IMR-90 (cell line): Measurements from ENCODE around the gene CSN1S1. TPM values are rescaled to one million over a fixed set of nuclear protein-coding genes. Genes with fewer than 3 reads are reported as not detected.

ENCODE experiments used
- ATAC-seq: fragments of 200-7000 bp; cut with Tn5 transposase; 2 replicates; pipeline ENCODE4 v1.9.1; 2020; ENCODE audit warnings: low read depth, mild to moderate bottlenecking, moderate library complexity
- BruUV-seq: library from RNA; stranded (reverse); fragments of 400-500 nt; replicated peaks from 2 replicates; lab custom pipeline; 2021; lab: Mats Ljungman, UMichigan
- CTCF ChIA-PET: fragments of 300-600 bp; formaldehyde crosslinking; extraction: SDS; loops from one replicate; lab custom pipeline; 2021; ENCODE audit warnings: antibody characterized with exemption; lab: Yijun Ruan, JAX
- POLR2A ChIA-PET: fragments of 300-600 bp; sonication (Branson Sonifier 250); formaldehyde crosslinking; loops from one replicate; lab custom pipeline; 2022; ENCODE audit warnings: antibody characterized with exemption; ENCODE audit not compliant: unreplicated experiment; lab: Charles Lee
- DNase-seq: peaks from one replicate; pipeline ENCODE4 v3.0.0; 2013
- H2AFZ ChIP-seq: replicated peaks from 2 replicates; pipeline ENCODE3; 2013; ENCODE audit warnings: low read length, mild to moderate bottlenecking; ENCODE audit not compliant: poor library complexity
- H2AK5ac ChIP-seq: 2 replicates; pipeline ENCODE4 v1.6.1; 2013; ENCODE audit warnings: low read depth, low read length, inconsistent platforms
- H2AK9ac ChIP-seq: replicated peaks from 2 replicates; pipeline ENCODE3; 2013; ENCODE audit warnings: mild to moderate bottlenecking, low read depth, low read length, moderate library complexity; ENCODE audit not compliant: poor library complexity
- H2BK120ac ChIP-seq: 2 replicates; pipeline ENCODE4 v1.6.1; 2013; ENCODE audit warnings: low read depth, low read length, inconsistent platforms
- H2BK15ac ChIP-seq: 3 replicates; pipeline ENCODE4 v1.6.1; 2013; ENCODE audit warnings: low read depth, low read length, inconsistent platforms
- H2BK20ac ChIP-seq: 2 replicates; pipeline ENCODE4 v1.6.1; 2013; ENCODE audit warnings: low read depth, mild to moderate bottlenecking, inconsistent platforms, low read length, moderate library complexity
- H2BK5ac ChIP-seq: 2 replicates; pipeline ENCODE4 v1.6.1; 2013; ENCODE audit warnings: mild to moderate bottlenecking, low read depth, low read length, inconsistent platforms; ENCODE audit not compliant: poor library complexity, severe bottlenecking
- H3K14ac ChIP-seq: replicated peaks from 2 replicates; pipeline ENCODE4 v1.6.1; 2013; ENCODE audit warnings: low read depth, low read length, inconsistent platforms
- H3K18ac ChIP-seq: 2 replicates; pipeline ENCODE4 v1.6.1; 2013; ENCODE audit warnings: low read depth, low read length, control low read depth
- H3K23ac ChIP-seq: 2 replicates; pipeline ENCODE4 v1.6.1; 2013; ENCODE audit warnings: low read depth, low read length, inconsistent platforms
- H3K27ac ChIP-seq: 2 replicates; pipeline ENCODE4 v1.5.1; 2013; ENCODE audit warnings: mild to moderate bottlenecking, control low read depth, low read length; ENCODE audit not compliant: insufficient read depth
- H3K27me3 ChIP-seq: 2 replicates; pipeline ENCODE4 v1.6.1; 2013; ENCODE audit warnings: low read length; ENCODE audit not compliant: control insufficient read depth, insufficient read depth
- H3K36me3 ChIP-seq: 2 replicates; pipeline ENCODE4 v1.6.1; 2013; ENCODE audit warnings: low read length, mixed read lengths; ENCODE audit not compliant: control insufficient read depth, insufficient read depth
- H3K4ac ChIP-seq: 2 replicates; pipeline ENCODE4 v1.6.1; 2013; ENCODE audit warnings: low read depth, low read length, inconsistent platforms
- H3K4me1 ChIP-seq: 2 replicates; pipeline ENCODE4 v1.6.1; 2013; ENCODE audit warnings: low read length, mixed read lengths; ENCODE audit not compliant: control insufficient read depth, insufficient read depth
- H3K4me2 ChIP-seq: 2 replicates; pipeline ENCODE4 v1.6.1; 2013; ENCODE audit warnings: low read depth, mild to moderate bottlenecking, control low read depth, low read length, moderate library complexity
- H3K4me3 ChIP-seq: 2 replicates; pipeline ENCODE4 v1.5.1; 2013; ENCODE audit warnings: low read depth, mild to moderate bottlenecking, control low read depth, low read length, moderate library complexity; ENCODE audit not compliant: insufficient read depth
- H3K56ac ChIP-seq: 2 replicates; pipeline ENCODE4 v1.6.1; 2013; ENCODE audit warnings: low read length, inconsistent platforms; ENCODE audit not compliant: insufficient read depth; ENCODE audit errors: extremely low read depth
- H3K79me1 ChIP-seq, 2 experiments: 2 replicates each; pipeline ENCODE4 v1.6.1; 2013; ENCODE audit warnings: low read length in 2 of 2, inconsistent platforms in 1 of 2, low read depth in 1 of 2
- H3K9ac ChIP-seq: 2 replicates; pipeline ENCODE4 v1.6.1; 2013; ENCODE audit warnings: low read depth, low read length, control low read depth
- H3K9me1 ChIP-seq: 2 replicates; pipeline ENCODE4 v1.6.1; 2013; ENCODE audit warnings: low read length, inconsistent platforms; ENCODE audit not compliant: insufficient read depth
- H3K9me3 ChIP-seq: 2 replicates; pipeline ENCODE4 v1.6.1; 2013; ENCODE audit warnings: low read length; ENCODE audit not compliant: control insufficient read depth, insufficient read depth
- H4K20me1 ChIP-seq: 2 replicates; pipeline ENCODE4 v1.6.1; 2013; ENCODE audit warnings: low read length, inconsistent platforms; ENCODE audit not compliant: insufficient read depth
- H4K5ac ChIP-seq: 2 replicates; pipeline ENCODE4 v1.6.1; 2013; ENCODE audit warnings: mild to moderate bottlenecking, low read depth, low read length, control low read depth
- H4K8ac ChIP-seq, 2 experiments: 2 replicates each; pipeline ENCODE4 v1.6.1; 2013; ENCODE audit warnings: low read depth in 2 of 2, low read length in 2 of 2, control low read depth in 1 of 2, inconsistent platforms in 1 of 2
- H4K91ac ChIP-seq: 2 replicates; pipeline ENCODE4 v1.6.1; 2013; ENCODE audit warnings: low read depth, low read length, inconsistent platforms; ENCODE audit not compliant: insufficient read depth
- BHLHE40 ChIP-seq: fragments of 150-350 bp; IDR thresholded peaks from 2 replicates; pipeline ENCODE4 v1.6.1; 2016; ENCODE audit warnings: mild to moderate bottlenecking, low read depth, low read length
- CEBPB ChIP-seq: IDR thresholded peaks from 2 replicates; pipeline ENCODE4 v1.6.1; 2012; ENCODE audit warnings: low read depth, low read length, improper control_type of control experiment
- CHD1 ChIP-seq: IDR thresholded peaks from 2 replicates; pipeline ENCODE4 v1.6.1; 2012; ENCODE audit warnings: low read depth, low read length, improper control_type of control experiment
- FOS ChIP-seq: fragments of 150-350 bp; IDR thresholded peaks from 2 replicates; pipeline ENCODE4 v1.6.1; 2016; ENCODE audit warnings: low read depth, low read length
- MAFK ChIP-seq: IDR thresholded peaks from 2 replicates; pipeline ENCODE4 v1.6.1; 2012; ENCODE audit warnings: low read depth, low read length, improper control_type of control experiment
- MAZ ChIP-seq: IDR thresholded peaks from 2 replicates; pipeline ENCODE4 v1.6.1; 2012; ENCODE audit warnings: low read depth, mild to moderate bottlenecking, low read length, improper control_type of control experiment, moderate library complexity, borderline replicate concordance
- MXI1 ChIP-seq: IDR thresholded peaks from 2 replicates; pipeline ENCODE4 v1.6.1; 2012; ENCODE audit warnings: low read depth, mild to moderate bottlenecking, low read length, moderate library complexity, borderline replicate concordance
- NFE2L2 ChIP-seq: fragments of 150-350 bp; IDR thresholded peaks from 2 replicates; pipeline ENCODE4 v1.6.1; 2016; ENCODE audit warnings: low read depth, mild to moderate bottlenecking, low read length
- POLR2A ChIP-seq: IDR thresholded peaks from 2 replicates; pipeline ENCODE4 v1.6.1; 2012; ENCODE audit warnings: mild to moderate bottlenecking, low read depth, low read length
- RAD21 ChIP-seq: IDR thresholded peaks from 2 replicates; pipeline ENCODE4 v1.6.1; 2012; ENCODE audit warnings: low read length, improper control_type of control experiment
- RCOR1 ChIP-seq: IDR thresholded peaks from 2 replicates; pipeline ENCODE4 v1.6.1; 2012; ENCODE audit warnings: mild to moderate bottlenecking, low read length, improper control_type of control experiment; ENCODE audit not compliant: insufficient replicate concordance
- RFX5 ChIP-seq: IDR thresholded peaks from 2 replicates; pipeline ENCODE4 v1.8.0; 2012; ENCODE audit warnings: low read depth, mild to moderate bottlenecking, low read length, moderate library complexity
- SMC3 ChIP-seq: fragments of 150-350 bp; IDR thresholded peaks from 2 replicates; pipeline ENCODE4 v1.6.1; 2016; ENCODE audit warnings: low read depth, mild to moderate bottlenecking, antibody characterized with exemption, low read length, moderate library complexity
- WGBS, 2 experiments: methylation state at CpG; one replicate each; pipeline versions ENCODE4 v1.1.5 to v1.1.7; 2013; ENCODE audit warnings: missing lambda C conversion rate in 2 of 2; ENCODE audit not compliant: insufficient read length in 1 of 2; ENCODE audit errors: extremely low coverage in 2 of 2; 5-methylcytosine and 5-hydroxymethylcytosine counted together
- dilution Hi-C: fragments of 300-500 bp; cut with HindIII; formaldehyde crosslinking; loops from one replicate; pipeline ENCODE4 v1.14.3; 2018; ENCODE audit warnings: low sequenced_read_pairs; ENCODE audit not compliant: unreplicated experiment
- in situ Hi-C: fragments of 300-500 bp; cut with MboI; formaldehyde crosslinking; loops from 3 replicates; pipeline ENCODE4 v1.14.3; 2019; ENCODE audit warnings: low sequenced_read_pairs, inconsistent platforms, mixed read lengths
- intact Hi-C: fragments of 100-400 bp; cut with micrococcal nuclease; formaldehyde crosslinking; loops from 2 replicates; pipeline ENCODE4 v1.10.0; 2022
- polyA plus RNA-seq, 3 experiments: library from polyadenylated mRNA; depleted of rRNA; stranded (reverse); fragments of >200 nt; gene quantifications; 2 replicates each; pipeline ENCODE4 v1.2.3, GENCODE V29; 2012; ENCODE audit warnings: low replicate concordance in 1 of 3
- total RNA-seq: library from RNA; depleted of rRNA; stranded (reverse); fragments of >200 nt; gene quantifications from 2 replicates; pipeline ENCODE4 v1.2.3, GENCODE V29; 2012
- TF ChIP-seq, protein P1 (sequence below): fragments of 150-350 bp; IDR thresholded peaks from 2 replicates; pipeline ENCODE4 v1.6.1; 2016; ENCODE audit warnings: low read depth, mild to moderate bottlenecking, low read length, moderate library complexity, borderline replicate concordance
- TF ChIP-seq, protein P2 (sequence below): fragments of 150-350 bp; IDR thresholded peaks from 2 replicates; pipeline ENCODE4 v1.6.1; 2017; ENCODE audit warnings: mild to moderate bottlenecking, antibody characterized with exemption, low read length, low read depth
- TF ChIP-seq, protein P3 (sequence below): conservative IDR thresholded peaks from 2 replicates; pipeline ENCODE4 v1.5.1; 2012; ENCODE audit warnings: mild to moderate bottlenecking, low read depth, low read length, improper control_type of control experiment

Gene CSN1S1
- total and polyA plus RNA-seq, 2 of the 4 experiments (the other 2 are of a cell fraction): not detected

- ChIA-PET CTCF (no interaction called here), POLR2A (no interaction called here)
- Histone ChIP-seq H2BK5ac (no peak within 1 kb of the TSS), H3K9ac (no peak within 1 kb of the TSS), H2AK5ac (no peak within 1 kb of the TSS), H4K5ac (no peak within 1 kb of the TSS), H3K79me1 (no peaks in the 10 kb centered on the region), H3K4ac (no peak within 1 kb of the TSS), H3K9me1 (no peaks in the 10 kb centered on the region), H3K4me2 (no peak within 1 kb of the TSS), H3K56ac (no peak within 1 kb of the TSS), H3K18ac (no peak within 1 kb of the TSS), H2BK120ac (no peak within 1 kb of the TSS), H3K27me3 (no peaks in the 10 kb centered on the region), H2BK20ac (no peak within 1 kb of the TSS), H3K14ac (no peak within 1 kb of the TSS), H2AK9ac (no peak within 1 kb of the TSS), H3K9me3 (no peaks in the 10 kb centered on the region), H3K23ac (no peak within 1 kb of the TSS), H3K4me1 (no peaks in the 10 kb centered on the region), H4K91ac (no peak within 1 kb of the TSS), H3K4me3 (no peak within 1 kb of the TSS), H2AFZ (no peak within 1 kb of the TSS), H4K20me1 (no peaks in the 10 kb centered on the region), H3K36me3 (no peaks in the 10 kb centered on the region), H4K8ac (no peak within 1 kb of the TSS), H3K27ac (no peak within 1 kb of the TSS), H2BK15ac (no peak within 1 kb of the TSS)
- ATAC-seq (no peak), DNase-seq (no peak)
- TF ChIP-seq CEBPB (no peak), MAZ (no peak), RAD21 (no peak), POLR2A (no peak), RCOR1 (no peak), MAFK (no peak), NFE2L2 (no peak), FOS (no peak), RFX5 (no peak), BHLHE40 (no peak), CHD1 (no peak), SMC3 (no peak), MXI1 (no peak)
- TF ChIP-seq, protein P1, sequence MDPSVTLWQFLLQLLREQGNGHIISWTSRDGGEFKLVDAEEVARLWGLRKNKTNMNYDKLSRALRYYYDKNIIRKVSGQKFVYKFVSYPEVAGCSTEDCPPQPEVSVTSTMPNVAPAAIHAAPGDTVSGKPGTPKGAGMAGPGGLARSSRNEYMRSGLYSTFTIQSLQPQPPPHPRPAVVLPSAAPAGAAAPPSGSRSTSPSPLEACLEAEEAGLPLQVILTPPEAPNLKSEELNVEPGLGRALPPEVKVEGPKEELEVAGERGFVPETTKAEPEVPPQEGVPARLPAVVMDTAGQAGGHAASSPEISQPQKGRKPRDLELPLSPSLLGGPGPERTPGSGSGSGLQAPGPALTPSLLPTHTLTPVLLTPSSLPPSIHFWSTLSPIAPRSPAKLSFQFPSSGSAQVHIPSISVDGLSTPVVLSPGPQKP: no peak
- TF ChIP-seq, protein P2, sequence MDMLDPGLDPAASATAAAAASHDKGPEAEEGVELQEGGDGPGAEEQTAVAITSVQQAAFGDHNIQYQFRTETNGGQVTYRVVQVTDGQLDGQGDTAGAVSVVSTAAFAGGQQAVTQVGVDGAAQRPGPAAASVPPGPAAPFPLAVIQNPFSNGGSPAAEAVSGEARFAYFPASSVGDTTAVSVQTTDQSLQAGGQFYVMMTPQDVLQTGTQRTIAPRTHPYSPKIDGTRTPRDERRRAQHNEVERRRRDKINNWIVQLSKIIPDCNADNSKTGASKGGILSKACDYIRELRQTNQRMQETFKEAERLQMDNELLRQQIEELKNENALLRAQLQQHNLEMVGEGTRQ: no peak
- TF ChIP-seq, protein P3, sequence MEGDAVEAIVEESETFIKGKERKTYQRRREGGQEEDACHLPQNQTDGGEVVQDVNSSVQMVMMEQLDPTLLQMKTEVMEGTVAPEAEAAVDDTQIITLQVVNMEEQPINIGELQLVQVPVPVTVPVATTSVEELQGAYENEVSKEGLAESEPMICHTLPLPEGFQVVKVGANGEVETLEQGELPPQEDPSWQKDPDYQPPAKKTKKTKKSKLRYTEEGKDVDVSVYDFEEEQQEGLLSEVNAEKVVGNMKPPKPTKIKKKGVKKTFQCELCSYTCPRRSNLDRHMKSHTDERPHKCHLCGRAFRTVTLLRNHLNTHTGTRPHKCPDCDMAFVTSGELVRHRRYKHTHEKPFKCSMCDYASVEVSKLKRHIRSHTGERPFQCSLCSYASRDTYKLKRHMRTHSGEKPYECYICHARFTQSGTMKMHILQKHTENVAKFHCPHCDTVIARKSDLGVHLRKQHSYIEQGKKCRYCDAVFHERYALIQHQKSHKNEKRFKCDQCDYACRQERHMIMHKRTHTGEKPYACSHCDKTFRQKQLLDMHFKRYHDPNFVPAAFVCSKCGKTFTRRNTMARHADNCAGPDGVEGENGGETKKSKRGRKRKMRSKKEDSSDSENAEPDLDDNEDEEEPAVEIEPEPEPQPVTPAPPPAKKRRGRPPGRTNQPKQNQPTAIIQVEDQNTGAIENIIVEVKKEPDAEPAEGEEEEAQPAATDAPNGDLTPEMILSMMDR: no peak
- no TSS peak for BruUV-seq
- in situ Hi-C loops: no loop called here
- intact Hi-C loops: no loop called here
- dilution Hi-C loops: no loop called here
- no CpG with 5 or more reads among the region's 3 CpGs for WGBS, 2 experiments
These were observed 64.7 kb downstream of the CSN1S1 start, which contains the start of gene STATH for GRCh38 chr4:69995526-69996016. Gene STATH (plus strand): TSS chr4:69995966. CDS start chr4:69998438, 2,472 bp downstream.
